ENCODE measurements around the gene RANBP3.
"Not testable (repeated sequence)": the region's sequence is repeated elsewhere in the genome, so short reads cannot be mapped to it uniquely, and the experiment has no call there.

RANBP3 gene

DNA sequence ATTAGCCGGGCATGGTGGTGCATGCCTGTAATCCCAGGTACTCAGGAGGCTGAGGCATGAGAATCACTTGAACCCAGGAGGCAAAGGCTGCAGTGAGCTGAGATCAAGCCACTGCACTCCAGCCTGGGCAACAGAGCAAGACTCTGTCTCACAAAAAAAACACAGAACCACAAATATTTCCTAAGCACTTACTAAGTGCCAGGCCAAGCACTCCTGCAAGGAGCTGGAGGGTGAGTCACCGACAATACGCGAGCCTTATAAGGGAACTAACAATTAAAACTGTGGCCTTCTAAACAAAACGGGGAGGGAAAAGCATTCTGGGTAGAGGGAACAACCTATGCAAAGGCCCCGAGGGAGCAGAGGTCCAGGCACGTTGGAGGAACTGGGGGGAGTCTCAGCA, 103.4 kb downstream of the RANBP3 start:
- DNase-seq = not testable (repeated sequence)

DNA sequence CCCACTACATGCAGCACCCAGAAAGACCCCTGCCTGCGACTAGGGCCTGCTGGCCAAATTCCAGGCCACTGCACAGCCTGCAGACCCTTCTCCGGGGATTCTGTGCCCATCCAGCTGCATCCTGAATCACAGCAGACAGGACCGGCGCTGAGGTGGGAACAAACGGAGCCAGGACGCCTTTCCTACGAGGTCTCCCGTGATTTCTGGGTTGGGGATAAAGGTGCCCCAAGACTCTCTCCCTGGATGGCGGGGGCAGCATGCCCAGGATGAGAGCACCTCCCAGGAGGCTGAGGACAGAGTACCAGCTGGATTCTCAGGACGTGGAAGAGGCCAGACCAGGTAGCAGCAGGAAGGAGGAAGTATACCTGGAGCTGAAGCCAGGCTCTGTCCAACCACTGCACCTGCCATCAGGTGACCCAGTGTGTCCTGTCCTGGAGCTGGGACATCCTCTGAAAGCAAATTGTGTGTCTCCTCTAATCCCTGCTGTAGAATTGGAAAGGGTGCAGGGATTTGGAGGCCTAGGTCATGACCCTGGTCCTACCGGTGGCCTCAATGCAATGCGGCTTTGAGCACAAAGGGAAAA, 104.2 kb downstream of the RANBP3 start:
- DNase-seq = no peak

GRCh38 chr19:5870986-5871394, 107.0 kb downstream of the RANBP3 start:
- DNase-seq = no peak

- no peak for DNase-seq
Observed at GRCh38 chr19:5867201-5868136, 110.5 kb downstream of the RANBP3 start.
